GM19324 (cell line): Measurements from ENCODE around the gene ATXN7L2.
"Not testable (repeated sequence)": the region's sequence is repeated elsewhere in the genome, so short reads cannot be mapped to it uniquely, and the experiment has no call there.

Source experiments
- ATAC-seq: cut with Tn5 transposase; IDR thresholded peaks from one replicate; pipeline ENCODE4 v1.9.1; 2021; ENCODE audit warnings: mild to moderate bottlenecking, moderate library complexity; ENCODE audit not compliant: unreplicated experiment, low FRiP score

The ATXN7L2 gene

GRCh38 chr1:109483672-109484518, at the start of gene ATXN7L2:
TSS of gene ATXN7L2 (plus strand) at chr1:109483905. CDS start at chr1:109483954, 49 bp downstream.
- peak; percentile 88 for ATAC-seq

GRCh38 chr1:109434484-109434883, 49.2 kb upstream of the ATXN7L2 start:
- ATAC-seq: no peak

- ATAC-seq: no peak
These were observed 44.9 kb upstream of the ATXN7L2 start for GRCh38 chr1:109438798-109439297.

- ATAC-seq: no peak
These were observed 42.6 kb upstream of the ATXN7L2 start for GRCh38 chr1:109441069-109441468.

- no peak for ATAC-seq
These were observed 40.2 kb upstream of the ATXN7L2 start for GRCh38 chr1:109443476-109443875.

GRCh38 chr1:109444346-109444745, 39.4 kb upstream of the ATXN7L2 start:
- ATAC-seq: no peak

- ATAC-seq: not testable (repeated sequence)
These were observed 37.6 kb upstream of the ATXN7L2 start for GRCh38 chr1:109445949-109446695.

- no peak for ATAC-seq
These were observed 36.2 kb upstream of the ATXN7L2 start for GRCh38 chr1:109447524-109447923.

GRCh38 chr1:109454497-109455133, 29.1 kb upstream of the ATXN7L2 start:
- ATAC-seq: no peak

- no peak for ATAC-seq
These were observed 25.9 kb upstream of the ATXN7L2 start for GRCh38 chr1:109457819-109458218.

GRCh38 chr1:109466125-109466451, 17.6 kb upstream of the ATXN7L2 start:
- ATAC-seq: no peak

GRCh38 chr1:109466452-109467300, 17.0 kb upstream of the ATXN7L2 start, which contains the start of gene SYPL2:
TSS of gene SYPL2 (plus strand) at chr1:109466546. CDS start at chr1:109466844, 298 bp downstream.
- ATAC-seq: no peak

GRCh38 chr1:109467301-109467777, 16.4 kb upstream of the ATXN7L2 start:
- no peak for ATAC-seq

- no peak for ATAC-seq
These were observed 15.6 kb upstream of the ATXN7L2 start for GRCh38 chr1:109468061-109468460.

GRCh38 chr1:109468903-109469302, 14.8 kb upstream of the ATXN7L2 start:
- no peak for ATAC-seq

GRCh38 chr1:109470245-109470644, 13.5 kb upstream of the ATXN7L2 start:
- no peak for ATAC-seq

- no peak for ATAC-seq
These were observed 10.9 kb upstream of the ATXN7L2 start for GRCh38 chr1:109472779-109473178.

GRCh38 chr1:109473284-109474057, 10.2 kb upstream of the ATXN7L2 start:
- ATAC-seq: not testable (repeated sequence)

GRCh38 chr1:109474697-109475096, 9.0 kb upstream of the ATXN7L2 start:
- no peak for ATAC-seq
